ENCODE data around the gene HES3. TPM values are rescaled to one million over a fixed set of nuclear protein-coding genes. Genes with fewer than 3 reads are reported as not detected.

HES3 gene
- total RNA-seq, 1 donor from 2014 or later, result not detected

- TF ChIP-seq, protein P1, sequence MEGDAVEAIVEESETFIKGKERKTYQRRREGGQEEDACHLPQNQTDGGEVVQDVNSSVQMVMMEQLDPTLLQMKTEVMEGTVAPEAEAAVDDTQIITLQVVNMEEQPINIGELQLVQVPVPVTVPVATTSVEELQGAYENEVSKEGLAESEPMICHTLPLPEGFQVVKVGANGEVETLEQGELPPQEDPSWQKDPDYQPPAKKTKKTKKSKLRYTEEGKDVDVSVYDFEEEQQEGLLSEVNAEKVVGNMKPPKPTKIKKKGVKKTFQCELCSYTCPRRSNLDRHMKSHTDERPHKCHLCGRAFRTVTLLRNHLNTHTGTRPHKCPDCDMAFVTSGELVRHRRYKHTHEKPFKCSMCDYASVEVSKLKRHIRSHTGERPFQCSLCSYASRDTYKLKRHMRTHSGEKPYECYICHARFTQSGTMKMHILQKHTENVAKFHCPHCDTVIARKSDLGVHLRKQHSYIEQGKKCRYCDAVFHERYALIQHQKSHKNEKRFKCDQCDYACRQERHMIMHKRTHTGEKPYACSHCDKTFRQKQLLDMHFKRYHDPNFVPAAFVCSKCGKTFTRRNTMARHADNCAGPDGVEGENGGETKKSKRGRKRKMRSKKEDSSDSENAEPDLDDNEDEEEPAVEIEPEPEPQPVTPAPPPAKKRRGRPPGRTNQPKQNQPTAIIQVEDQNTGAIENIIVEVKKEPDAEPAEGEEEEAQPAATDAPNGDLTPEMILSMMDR (IDR thresholded peaks at IDR 0.05; ENCODE audit: insufficient read depth, low read length, severe bottlenecking), result no peak
- DNase-seq (ENCODE audit: low read depth) (no peak), FAIRE-seq (no peak)
- H3K36me3 ChIP-seq (ENCODE audit: control insufficient read depth, insufficient read depth, low read length), result no peaks in the 10 kb centered on the region
- no peak overlapping the region for H3K4me3 ChIP-seq (ENCODE audit: low read depth, low read length)
- peaks cover 31% of the 10 kb centered on the region for H3K27me3 ChIP-seq (ENCODE audit: control insufficient read depth, insufficient read depth, low read length)
These were observed 546 bp downstream of the HES3 start for GRCh38 chr1:6244401-6245049.

- DNase-seq (ENCODE audit: low read depth) (peak; percentile 49), FAIRE-seq (no peak)
- peaks cover 31% of the 10 kb centered on the region for H3K27me3 ChIP-seq (ENCODE audit: control insufficient read depth, insufficient read depth, low read length)
- peak overlapping the region; percentile 27 for H3K4me3 ChIP-seq (ENCODE audit: low read depth, low read length)
- TF ChIP-seq, protein P1 (IDR thresholded peaks at IDR 0.05; ENCODE audit: insufficient read depth, low read length, severe bottlenecking), result peak; percentile 98
- H3K36me3 ChIP-seq (ENCODE audit: control insufficient read depth, insufficient read depth, low read length), result no peaks in the 10 kb centered on the region
These were observed 1.3 kb downstream of the HES3 start for GRCh38 chr1:6245086-6245868.

DNA sequence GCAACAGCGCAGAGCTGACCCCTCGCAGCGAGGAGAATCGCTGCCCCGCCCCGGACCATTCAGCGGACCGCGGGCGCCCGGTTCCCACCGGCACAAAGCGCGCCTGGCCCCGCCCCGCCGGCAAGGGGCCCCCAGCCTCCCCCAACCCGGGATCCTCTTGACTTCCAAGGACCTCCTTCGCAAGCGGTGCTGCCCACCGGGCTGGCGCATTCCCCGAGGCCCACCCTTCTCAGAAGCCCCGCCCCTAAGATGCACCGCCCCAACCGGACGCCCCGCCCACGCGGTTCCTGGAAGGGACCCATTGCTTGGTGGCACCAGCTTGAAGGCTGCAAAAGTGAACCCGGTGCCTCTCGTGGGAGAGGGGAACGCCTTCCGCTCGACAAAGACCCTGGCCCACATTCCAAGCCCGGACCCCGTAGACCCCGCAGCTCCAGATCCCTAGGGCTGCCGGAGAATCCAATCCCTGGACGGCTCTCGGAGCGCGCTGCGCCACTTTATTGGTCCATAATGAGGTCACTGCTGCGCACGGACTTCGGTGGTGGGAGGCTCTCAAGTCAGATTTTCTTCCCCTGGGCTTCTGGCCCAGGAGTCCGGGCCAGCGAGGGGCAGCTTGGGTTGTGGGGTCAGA, 2.0 kb downstream of the HES3 start:
- FAIRE-seq, result no peak

DNA sequence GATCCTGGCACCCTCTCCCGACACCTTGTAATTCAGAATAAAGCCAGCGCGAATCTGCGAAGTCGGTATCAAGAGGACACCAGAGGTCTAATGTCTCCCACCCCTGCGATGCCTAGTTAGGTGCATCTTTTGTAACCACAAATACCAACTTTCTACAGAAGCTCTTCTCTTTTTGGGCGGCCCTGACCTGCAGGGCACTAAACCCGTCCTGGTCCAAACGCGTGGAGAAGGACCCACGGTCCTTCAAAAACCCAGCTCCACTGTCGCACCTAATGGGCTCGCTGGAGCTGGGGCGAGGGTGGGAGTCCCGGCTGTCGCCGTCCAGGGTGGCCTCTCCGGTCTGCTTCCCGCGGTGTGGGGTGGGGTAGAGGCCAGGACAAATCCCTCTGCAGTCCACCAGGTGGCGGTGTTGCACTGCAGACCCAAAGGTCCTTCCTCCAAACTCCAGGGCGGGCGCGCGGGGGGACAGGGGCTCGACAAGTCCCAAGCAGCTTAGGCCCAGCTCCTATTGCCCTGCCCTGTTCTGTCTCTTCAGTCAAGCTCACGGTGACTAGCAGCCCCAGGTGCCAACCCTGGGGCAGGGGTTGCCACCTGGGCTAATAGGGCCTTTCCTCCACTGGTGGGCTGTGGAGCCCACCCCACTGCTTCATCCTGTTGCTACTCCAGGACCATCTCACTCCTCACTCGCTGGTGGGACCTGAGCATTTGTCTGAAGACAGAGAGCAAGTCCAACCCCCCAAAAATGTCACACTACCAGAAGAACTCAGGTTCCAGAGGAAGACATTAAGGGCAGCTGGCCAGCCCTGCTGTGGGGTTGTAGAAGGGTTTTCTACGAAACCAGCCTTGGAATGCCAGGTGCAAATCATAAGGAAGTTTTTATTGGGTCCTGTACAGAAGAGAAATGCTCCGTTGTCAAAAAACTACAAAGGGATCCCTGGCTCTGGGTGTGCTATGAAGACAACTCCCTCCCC, 2.8 kb downstream of the HES3 start:
- Histone ChIP-seq H3K27me3 (ENCODE audit: control insufficient read depth, insufficient read depth, low read length) (peaks cover 22% of the 10 kb centered on the region), H3K4me3 (ENCODE audit: low read depth, low read length) (no peak overlapping the region), H3K36me3 (ENCODE audit: control insufficient read depth, insufficient read depth, low read length) (peaks cover 1% of the 10 kb centered on the region)
- FAIRE-seq, result no peak
- DNase-seq (ENCODE audit: low read depth), result peak; percentile 52
- TF ChIP-seq, protein P1 (IDR thresholded peaks at IDR 0.05; ENCODE audit: insufficient read depth, low read length, severe bottlenecking), result peak; percentile 95

More for the DNA sequence above, 2.0 kb downstream of the HES3 start:
- H3K36me3 ChIP-seq (ENCODE audit: control insufficient read depth, insufficient read depth, low read length), result peaks cover under 1% of the 10 kb centered on the region
- no peak for DNase-seq (ENCODE audit: low read depth)
- H3K4me3 ChIP-seq (ENCODE audit: low read depth, low read length), result peak overlapping the region; percentile 27
- TF ChIP-seq, protein P1 (IDR thresholded peaks at IDR 0.05; ENCODE audit: insufficient read depth, low read length, severe bottlenecking), result no peak
- H3K27me3 ChIP-seq (ENCODE audit: control insufficient read depth, insufficient read depth, low read length), result peaks cover 29% of the 10 kb centered on the region

GRCh38 chr1:6247651-6248050, 3.7 kb downstream of the HES3 start:
- DNase-seq (ENCODE audit: low read depth), result no peak
- FAIRE-seq, result no peak
- TF ChIP-seq, protein P1 (IDR thresholded peaks at IDR 0.05; ENCODE audit: insufficient read depth, low read length, severe bottlenecking), result no peak

More at GRCh38 chr1:6247651-6248050, 3.7 kb downstream of the HES3 start:
- no peak overlapping the region for H3K4me3 ChIP-seq (ENCODE audit: low read depth, low read length)
- H3K36me3 ChIP-seq (ENCODE audit: control insufficient read depth, insufficient read depth, low read length), result peaks cover 2% of the 10 kb centered on the region
- H3K27me3 ChIP-seq (ENCODE audit: control insufficient read depth, insufficient read depth, low read length), result peaks cover 20% of the 10 kb centered on the region
